Measurements from ENCODE around the gene KIF5A.
"Not testable (repeated sequence)": the region's sequence is repeated elsewhere in the genome, so short reads cannot be mapped to it uniquely, and the experiment has no call there.

DNA sequence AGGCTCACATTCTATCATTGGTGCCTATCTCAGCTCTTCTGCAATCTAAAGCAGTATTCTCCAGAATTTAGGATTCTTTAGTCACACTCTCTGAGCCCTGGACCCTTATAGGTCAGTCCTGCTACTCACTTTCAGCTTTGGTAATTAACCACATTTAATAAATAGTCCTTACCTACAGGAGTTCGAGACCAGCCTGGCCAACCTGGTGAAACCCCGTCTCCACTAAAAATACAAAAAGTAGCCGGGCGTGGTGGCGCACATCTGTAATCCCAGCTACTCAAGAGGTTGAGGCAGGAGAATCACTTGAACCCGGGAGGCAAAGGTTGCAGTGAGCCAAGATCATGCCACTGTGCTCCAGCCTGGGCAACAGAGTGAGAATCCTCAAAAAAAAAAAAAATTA, 36.2 kb upstream of the KIF5A start:
- not testable (repeated sequence) for TF ChIP-seq CTCF (conservative IDR thresholded peaks at IDR 0.05; ENCODE audit: low read length); EZH2phosphoT487 (IDR thresholded peaks at IDR 0.05; ENCODE audit: borderline replicate concordance)

All from Loucy (cell line).